EH (cell line): ENCODE measurements around the gene ZDHHC12.

Source experiments
- DNase-seq: peaks from one replicate; pipeline ENCODE4 v3.0.0-alpha.2; 2015; ENCODE audit warnings: low read depth

ZDHHC12 gene

GRCh38 chr9:128729766-128730517 is 6.0 kb upstream of the ZDHHC12 start:
- no peak for DNase-seq

- no peak for DNase-seq
Measured at GRCh38 chr9:128729302-128729701, 5.4 kb upstream of the ZDHHC12 start.

- DNase-seq, result no peak
Measured at GRCh38 chr9:128728298-128728697, 4.4 kb upstream of the ZDHHC12 start.

DNA sequence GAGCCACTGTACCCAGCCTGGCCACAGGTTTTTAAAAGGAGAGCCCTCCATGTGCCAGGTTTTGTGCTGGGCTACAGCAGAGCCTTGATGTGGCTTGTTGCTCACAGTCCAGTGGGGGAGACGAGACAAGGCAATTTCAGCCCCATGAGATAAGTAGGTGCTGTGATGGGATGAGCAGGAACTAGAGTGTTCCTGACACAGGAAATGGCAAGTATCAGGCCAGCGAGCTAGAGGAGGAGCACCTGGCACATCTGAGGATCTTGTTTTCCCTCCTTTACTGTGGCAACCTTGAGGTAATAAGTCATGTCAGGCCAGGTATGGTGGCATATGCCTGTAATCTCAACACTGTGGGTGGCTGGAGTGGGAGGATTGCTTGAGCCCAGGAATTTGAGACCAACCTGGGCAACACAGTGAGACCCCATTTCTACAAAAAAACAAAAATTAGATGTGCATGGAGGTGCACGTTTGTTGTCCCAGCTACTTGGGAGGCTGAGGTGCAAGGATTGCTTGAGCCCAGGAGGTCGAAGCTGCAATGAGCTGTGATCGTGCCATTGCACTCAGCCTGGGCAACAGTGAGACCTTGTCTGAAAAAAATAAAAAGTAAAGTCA is 3.8 kb upstream of the ZDHHC12 start:
- no peak for DNase-seq

DNA sequence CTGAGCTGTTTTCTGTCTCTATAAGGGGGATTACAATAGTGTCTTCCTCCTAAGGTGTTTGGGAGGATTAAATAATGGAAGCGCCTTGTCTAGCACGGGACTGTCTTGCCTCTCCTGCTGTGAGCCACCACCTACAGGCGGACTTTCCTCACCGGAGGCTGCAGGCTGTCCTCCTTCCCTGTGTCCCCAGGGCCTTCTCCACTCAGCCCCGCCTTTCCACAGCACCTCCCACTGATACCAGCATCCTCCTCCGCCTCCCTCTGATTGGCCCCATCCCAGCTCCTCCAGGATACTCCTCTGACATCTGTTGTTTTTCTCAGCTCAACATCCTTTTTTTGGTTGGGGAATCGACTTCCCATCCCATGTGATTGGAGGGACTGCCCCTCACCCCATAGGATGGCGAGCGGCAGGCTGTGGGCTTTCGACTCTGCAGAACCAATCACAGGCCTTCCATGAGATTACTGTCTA is 851 bp upstream of the ZDHHC12 start:
- peak; percentile 90 for DNase-seq

DNA sequence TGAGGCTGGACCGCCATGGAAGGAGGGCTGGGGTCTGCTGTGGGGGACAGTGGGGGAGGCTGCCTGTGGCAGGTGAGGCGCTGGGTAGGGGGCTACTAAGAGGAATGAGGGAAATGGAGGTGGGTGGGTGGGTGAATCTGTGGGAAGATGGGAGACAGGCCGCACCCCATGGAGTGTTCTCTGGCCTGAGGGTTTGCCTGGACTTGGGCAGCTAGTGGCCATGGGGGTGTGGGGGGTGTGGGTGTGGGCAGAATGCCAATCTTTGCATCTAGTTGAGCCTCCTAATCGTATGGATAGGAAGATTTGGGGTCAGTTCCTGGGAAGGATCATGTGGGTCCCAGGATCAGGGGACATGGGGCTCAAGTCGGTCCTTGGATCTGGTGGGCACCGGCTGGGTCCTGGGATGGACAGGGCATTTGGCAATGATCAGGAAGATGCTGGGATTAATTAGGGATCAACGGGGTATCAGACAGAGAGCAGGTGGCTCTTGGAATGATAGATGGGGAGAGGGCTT is 518 bp downstream of the ZDHHC12 start:
- no peak for DNase-seq

- DNase-seq, result no peak
Measured at GRCh38 chr9:128722380-128723351, 1.3 kb downstream of the ZDHHC12 start.

- no peak for DNase-seq
Measured at GRCh38 chr9:128721487-128722010, 2.4 kb downstream of the ZDHHC12 start.

DNA sequence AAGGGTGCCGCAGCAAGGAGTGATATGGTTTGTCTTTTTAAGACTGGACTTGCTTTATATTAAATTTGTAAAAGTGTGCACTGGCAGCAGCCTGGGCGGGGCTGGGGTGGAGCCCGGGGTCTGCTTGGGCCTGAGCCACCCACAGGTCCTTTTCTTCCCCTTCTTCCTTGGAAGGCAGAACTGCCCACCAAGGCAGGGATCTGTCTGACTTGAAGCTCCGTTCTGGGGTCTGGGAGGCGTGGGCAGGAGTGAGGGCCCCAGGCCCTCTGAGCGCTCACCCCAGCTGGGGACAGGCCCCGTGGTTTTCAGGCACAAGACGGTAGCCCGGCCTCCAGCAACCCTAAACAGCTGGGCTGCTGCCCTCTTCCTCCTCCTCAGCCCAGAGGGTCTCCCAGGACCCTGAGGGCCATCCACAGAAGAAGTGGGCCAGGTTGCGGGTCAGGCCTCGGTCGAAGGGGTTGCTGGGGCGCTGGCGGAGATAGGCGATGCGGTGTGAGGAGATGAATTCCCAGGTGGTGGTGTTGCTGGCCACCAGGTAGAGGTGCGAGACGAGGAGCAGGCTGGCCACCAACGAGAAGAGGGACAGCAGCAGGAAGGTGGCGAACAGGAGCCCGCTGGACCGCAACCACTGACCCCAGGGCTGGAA is 3.0 kb downstream of the ZDHHC12 start:
- no peak for DNase-seq

GRCh38 chr9:128719919-128720605 is 3.9 kb downstream of the ZDHHC12 start:
- DNase-seq, result no peak

GRCh38 chr9:128718475-128718874 is 5.5 kb downstream of the ZDHHC12 start:
- no peak for DNase-seq

GRCh38 chr9:128718047-128718446 is 5.9 kb downstream of the ZDHHC12 start:
- no peak for DNase-seq

DNA sequence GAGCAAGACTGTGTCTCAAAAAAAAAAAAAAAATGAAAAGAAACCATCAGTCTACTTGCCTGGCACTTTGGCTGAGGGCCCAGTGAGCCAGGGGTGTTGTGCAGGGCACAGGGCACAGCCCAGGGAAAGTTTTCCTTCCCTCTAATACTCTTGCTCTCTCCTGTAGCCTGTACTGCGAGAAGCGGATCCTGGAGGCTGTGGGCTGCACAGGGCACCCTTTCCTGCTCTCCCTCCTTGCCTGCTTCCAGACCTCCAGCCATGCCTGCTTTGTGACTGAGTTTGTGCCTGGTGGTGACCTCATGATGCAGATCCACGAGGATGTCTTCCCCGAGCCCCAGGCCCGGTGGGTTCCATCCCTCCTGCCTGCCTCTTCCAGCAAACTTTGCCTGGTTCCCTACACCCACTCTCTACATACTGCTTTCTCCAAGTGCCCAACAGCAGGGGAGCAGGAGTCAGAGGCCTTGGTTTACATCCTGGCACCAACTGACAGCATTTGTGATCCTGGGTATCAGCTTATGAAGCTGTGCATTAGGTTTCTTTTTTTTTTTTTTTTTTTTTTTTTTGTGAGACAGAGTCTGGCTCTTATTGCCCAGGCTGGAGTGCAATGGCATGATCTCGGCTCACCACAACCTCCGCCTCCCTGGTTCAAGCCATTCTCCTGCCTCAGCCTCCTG is 7.2 kb downstream of the ZDHHC12 start:
- no peak for DNase-seq

- no peak for DNase-seq
Measured at GRCh38 chr9:128715436-128715750, 8.5 kb downstream of the ZDHHC12 start.

DNA sequence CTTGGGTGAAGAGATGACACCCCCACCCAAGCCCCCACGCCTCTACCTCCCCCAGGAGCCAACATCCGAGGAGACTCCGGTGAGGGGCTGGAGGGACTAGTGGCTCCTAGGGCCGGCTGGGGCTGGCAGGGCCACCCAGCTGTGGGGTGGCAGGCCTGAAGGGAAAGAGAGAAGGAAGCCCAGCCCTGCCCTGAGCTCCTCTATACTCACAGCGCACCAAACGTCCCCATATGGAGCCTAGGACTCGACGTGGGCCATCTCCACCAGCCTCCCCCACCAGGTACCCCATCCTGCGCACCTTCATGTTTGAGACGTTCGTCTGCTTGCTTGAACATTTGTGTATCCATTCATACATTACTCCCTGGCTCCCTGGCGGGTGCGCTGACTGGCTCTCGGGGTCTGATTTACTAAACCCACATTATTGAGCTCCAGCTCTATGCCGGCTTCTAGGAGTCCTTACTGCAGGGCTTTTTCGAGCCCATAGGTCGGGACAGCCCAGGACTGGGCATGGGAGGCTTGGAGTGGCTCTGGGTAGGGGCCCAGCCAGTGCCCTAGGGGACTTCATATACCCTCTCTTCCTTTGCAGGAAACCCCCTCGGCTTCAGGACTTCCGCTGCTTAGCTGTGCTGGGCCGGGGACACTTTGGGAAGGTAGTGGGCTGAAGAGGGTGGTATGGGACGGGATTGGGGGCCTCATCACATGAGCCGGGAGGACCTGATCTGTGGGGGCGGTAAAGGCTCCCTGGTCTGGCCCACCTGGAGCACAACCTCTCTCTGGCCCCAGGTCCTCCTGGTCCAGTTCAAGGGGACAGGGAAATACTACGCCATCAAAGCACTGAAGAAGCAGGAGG is 9.1 kb downstream of the ZDHHC12 start:
- DNase-seq, result no peak

- no peak for DNase-seq
Measured at GRCh38 chr9:128713941-128714573, 9.9 kb downstream of the ZDHHC12 start.

DNA sequence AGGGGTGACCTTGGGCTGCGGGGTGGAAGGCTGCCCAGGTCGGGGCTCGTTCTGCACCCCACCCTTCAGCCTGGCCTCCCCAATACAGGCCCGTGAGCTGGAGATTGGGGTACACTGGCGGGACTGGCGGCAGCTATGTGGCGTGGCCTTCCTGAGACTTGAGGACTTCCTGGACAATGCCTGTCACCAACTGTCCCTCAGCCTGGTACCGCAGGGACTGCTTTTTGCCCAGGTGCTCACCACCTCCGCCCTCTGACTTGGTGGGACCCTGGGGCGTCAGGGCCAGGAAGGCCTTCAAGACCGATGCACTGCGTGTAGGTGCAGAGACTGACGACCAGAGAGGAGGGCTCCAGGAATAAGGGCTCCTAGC is 10.5 kb downstream of the ZDHHC12 start:
- DNase-seq, result no peak

GRCh38 chr9:128712451-128713410 is 11.2 kb downstream of the ZDHHC12 start:
- DNase-seq, result no peak
